Hepatocyte (in vitro differentiated cells): ENCODE results near the gene DGCR2. TPM values are rescaled to one million over a fixed set of nuclear protein-coding genes. Genes with fewer than 3 reads are reported as not detected.
"Not testable (repeated sequence)": the region's sequence is repeated elsewhere in the genome, so short reads cannot be mapped to it uniquely, and the experiment has no call there.

Source experiments
- DNase-seq: peaks from one replicate; pipeline ENCODE4 v3.0.0-alpha.2; 2016; ENCODE audit warnings: low spot score
- H2AFZ ChIP-seq: fragments of 200-600 bp; sonication (generic); 2 replicates; pipeline ENCODE4 v1.6.0; 2016; ENCODE audit warnings: antibody characterized with exemption, mild to moderate bottlenecking
- H3K27ac ChIP-seq: fragments of 200-600 bp; sonication (generic); 2 replicates; pipeline ENCODE4 v1.5.1; 2016; ENCODE audit warnings: mild to moderate bottlenecking
- H3K27me3 ChIP-seq: fragments of 200-600 bp; sonication (generic); 2 replicates; pipeline ENCODE4 v1.6.1; 2016
- H3K36me3 ChIP-seq: fragments of 200-600 bp; sonication (generic); replicated peaks from 2 replicates; pipeline ENCODE4 v1.5.1; 2016; ENCODE audit warnings: low read depth; ENCODE audit not compliant: insufficient read depth
- H3K4me1 ChIP-seq: fragments of 200-600 bp; sonication (generic); 2 replicates; pipeline ENCODE4 v1.5.1; 2016; ENCODE audit warnings: mild to moderate bottlenecking, moderate library complexity; ENCODE audit not compliant: insufficient read depth
- H3K4me2 ChIP-seq: fragments of 200-600 bp; sonication (generic); 2 replicates; pipeline ENCODE4 v1.6.0; 2016
- H3K4me3 ChIP-seq: fragments of 200-600 bp; sonication (generic); 2 replicates; pipeline ENCODE4 v1.5.1; 2016; ENCODE audit warnings: mild to moderate bottlenecking
- H3K79me2 ChIP-seq: fragments of 200-600 bp; sonication (generic); 2 replicates; pipeline ENCODE4 v1.6.0; 2017; ENCODE audit warnings: mild to moderate bottlenecking
- H3K9me2 ChIP-seq: fragments of 200-600 bp; sonication (generic); replicated peaks from 2 replicates; pipeline ENCODE4 v1.6.0; 2017; ENCODE audit warnings: mild to moderate bottlenecking; ENCODE audit not compliant: insufficient read depth
- H3K9me3 ChIP-seq: fragments of 200-600 bp; sonication (generic); 2 replicates; pipeline ENCODE4 v1.5.1; 2016; ENCODE audit warnings: low read depth, mild to moderate bottlenecking
- H4K20me1 ChIP-seq: fragments of 200-600 bp; sonication (generic); 2 replicates; pipeline ENCODE4 v1.6.0; 2016; ENCODE audit warnings: mild to moderate bottlenecking; ENCODE audit not compliant: insufficient read depth, poor library complexity, severe bottlenecking
- EZH2 ChIP-seq: fragments of 200-600 bp; sonication (generic); IDR thresholded peaks from 2 replicates; pipeline ENCODE4 v1.6.1; 2016; ENCODE audit warnings: antibody characterized with exemption, mild to moderate bottlenecking, borderline replicate concordance
- EZH2phosphoT487 ChIP-seq: fragments of 200-600 bp; sonication (generic); IDR thresholded peaks from one replicate; pipeline ENCODE4 v1.6.1; 2018; ENCODE audit warnings: antibody characterized with exemption, mild to moderate bottlenecking, low read depth, moderate library complexity; ENCODE audit not compliant: unreplicated experiment, severe bottlenecking
- WGBS: methylation state at CpG from one replicate; pipeline ENCODE4 v1.1.6; 2016; ENCODE audit warnings: low lambda C conversion rate; ENCODE audit errors: missing lambda C conversion rate; 5-methylcytosine and 5-hydroxymethylcytosine counted together
- polyA plus RNA-seq: library from polyadenylated mRNA; unstranded; fragments of >200 nt; fragmentation: Nextera tagmentation; extraction: Ambion mirVana; gene quantifications from 2 replicates; pipeline ENCODE4 v1.2.1, GENCODE V29; 2016
- total RNA-seq: library from RNA; depleted of rRNA; stranded (reverse); fragments of >200 nt; gene quantifications from 2 replicates; pipeline ENCODE4 v1.2.3, GENCODE V29; 2014
- TF ChIP-seq, protein P1 (sequence below): fragments of 200-600 bp; sonication (generic); IDR thresholded peaks from 2 replicates; pipeline ENCODE4 v1.5.1; 2016; ENCODE audit warnings: antibody characterized with exemption, mild to moderate bottlenecking; ENCODE audit not compliant: poor library complexity

Gene DGCR2
- total and polyA plus RNA-seq, 2 experiments from 2014 or later, result 61.5 to 67.2 TPM

DNA sequence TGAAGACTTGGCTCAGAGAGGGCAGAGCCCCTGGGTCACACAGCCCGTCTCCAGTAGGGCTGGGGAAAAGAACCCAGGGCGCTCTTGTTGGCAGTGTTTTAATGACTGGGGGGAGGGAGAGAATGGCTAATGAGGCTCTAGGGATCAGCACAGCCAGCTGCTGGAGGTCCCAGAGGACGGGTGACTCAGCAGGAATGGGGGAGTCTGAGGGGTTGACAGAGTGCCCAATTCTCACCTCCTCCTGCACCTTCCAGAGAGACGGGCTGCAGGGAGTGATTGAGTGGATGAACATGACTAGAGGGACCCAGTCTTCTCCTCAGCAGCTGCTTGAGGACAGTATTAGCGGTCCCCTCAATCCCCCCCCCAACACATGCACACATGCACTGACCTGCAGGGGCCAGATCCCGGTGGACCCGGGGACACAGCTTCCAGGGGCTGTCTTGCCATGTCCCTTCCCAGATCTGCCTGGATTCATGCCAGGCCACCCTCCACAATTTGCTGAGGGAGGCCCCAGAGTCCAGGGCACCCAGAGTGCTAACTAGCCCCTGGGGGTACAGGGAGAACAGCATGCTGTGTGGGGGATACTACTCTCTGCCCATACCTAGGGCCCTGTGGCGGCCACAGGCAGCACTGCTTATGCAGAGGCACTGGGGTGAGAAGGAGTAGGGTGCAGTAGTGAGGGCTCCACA lies 94.7 kb downstream of the DGCR2 start:
- H3K27ac ChIP-seq, H2AFZ ChIP-seq, H3K36me3 ChIP-seq, H3K4me2 ChIP-seq, H3K4me1 ChIP-seq, DNase-seq, H3K9me2 ChIP-seq, H3K4me3 ChIP-seq, H3K79me2 ChIP-seq, H4K20me1 ChIP-seq, H3K9me3 ChIP-seq: not testable (repeated sequence)
- H3K27me3 ChIP-seq, result peaks cover 16% of the 10 kb centered on the region
- 75% methylated on average over 6 of the region's 8 CpGs for WGBS

DNA sequence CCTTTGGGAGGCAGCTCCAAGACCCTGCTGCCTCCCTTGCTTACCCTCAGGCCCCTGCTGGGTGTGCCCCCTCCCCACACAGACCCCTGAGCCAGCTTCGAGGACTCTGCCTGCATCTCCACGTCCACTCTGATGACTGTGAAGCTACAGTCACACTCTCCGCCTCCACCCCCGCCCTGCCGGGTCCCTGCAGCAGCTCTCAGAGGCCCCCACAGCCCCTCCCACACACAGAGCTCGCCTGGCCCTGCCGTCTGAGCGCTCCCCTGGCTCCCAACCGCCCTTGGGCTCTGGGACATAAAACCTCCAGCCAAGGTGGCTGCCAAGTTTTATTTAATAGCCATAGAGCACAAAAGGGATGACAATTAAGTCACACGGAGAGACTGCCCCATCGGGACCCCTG lies 96.1 kb downstream of the DGCR2 start:
- H3K27me3 ChIP-seq, result peaks cover 16% of the 10 kb centered on the region
- H3K9me3 ChIP-seq, H2AFZ ChIP-seq, H3K4me2 ChIP-seq, H3K4me1 ChIP-seq, H3K36me3 ChIP-seq, DNase-seq, H3K9me2 ChIP-seq, H3K79me2 ChIP-seq, H4K20me1 ChIP-seq, H3K4me3 ChIP-seq, H3K27ac ChIP-seq: not testable (repeated sequence)
- WGBS, result no CpG with 5 or more reads among the region's 11 CpGs

DNA sequence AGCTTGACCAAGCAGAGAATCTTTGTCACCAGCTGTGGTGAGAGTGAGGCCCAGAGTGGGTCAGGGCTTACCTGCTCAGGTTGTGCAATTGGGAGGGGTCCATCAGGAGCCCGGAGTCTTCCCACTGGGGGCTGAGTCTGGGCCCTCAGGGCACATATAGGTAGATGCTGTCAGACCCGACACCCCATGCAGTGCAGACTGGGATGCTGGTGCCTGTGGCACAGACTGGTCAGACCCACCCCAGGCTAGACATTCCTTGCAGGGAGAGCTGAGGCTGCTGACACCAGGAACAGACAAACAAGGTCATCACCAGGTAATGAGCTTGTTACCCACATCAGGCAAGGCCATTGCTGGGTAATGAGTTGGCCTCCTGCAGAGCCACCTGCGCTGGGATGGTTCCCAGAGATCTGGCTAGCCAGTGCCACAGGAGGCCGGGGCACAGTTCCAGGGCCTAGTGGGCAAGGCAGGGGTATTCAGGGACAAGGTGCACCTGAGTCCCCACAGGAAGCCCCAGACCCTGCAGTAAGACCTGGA lies 97.2 kb downstream of the DGCR2 start:
- not testable (repeated sequence) for H3K27ac ChIP-seq, H3K9me2 ChIP-seq, H3K4me1 ChIP-seq, H3K36me3 ChIP-seq, H2AFZ ChIP-seq, H3K27me3 ChIP-seq, H3K79me2 ChIP-seq, H3K4me2 ChIP-seq, DNase-seq, H3K4me3 ChIP-seq, H4K20me1 ChIP-seq, H3K9me3 ChIP-seq
- 84% methylated on average over 4 of the region's 4 CpGs for WGBS

DNA sequence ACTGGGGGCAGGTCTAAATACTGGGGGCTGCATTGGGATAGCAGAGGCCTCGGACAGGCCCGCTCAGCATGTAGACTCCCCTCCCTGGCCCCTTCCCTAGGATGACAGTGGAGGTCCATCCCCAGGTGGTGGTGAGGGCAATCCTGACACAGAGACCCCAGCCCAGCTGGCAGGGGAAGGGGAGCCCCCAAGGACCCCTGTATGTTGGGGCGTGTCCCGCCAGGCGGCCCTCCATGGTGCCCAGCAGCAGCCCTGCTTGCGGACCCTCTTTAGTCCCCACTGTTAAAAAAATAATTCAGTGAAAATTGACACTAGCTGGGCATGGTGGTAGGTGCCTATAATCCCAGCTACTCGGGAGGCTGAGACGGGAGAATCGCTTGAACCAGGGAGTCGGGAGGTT lies 98.3 kb downstream of the DGCR2 start:
- H3K27ac ChIP-seq, H3K9me3 ChIP-seq, H2AFZ ChIP-seq, H4K20me1 ChIP-seq, H3K36me3 ChIP-seq, H3K4me3 ChIP-seq, H3K4me2 ChIP-seq, H3K4me1 ChIP-seq, H3K79me2 ChIP-seq, H3K27me3 ChIP-seq, H3K9me2 ChIP-seq, DNase-seq: not testable (repeated sequence)
- WGBS, result 86% methylated on average over 10 of the region's 10 CpGs

DNA sequence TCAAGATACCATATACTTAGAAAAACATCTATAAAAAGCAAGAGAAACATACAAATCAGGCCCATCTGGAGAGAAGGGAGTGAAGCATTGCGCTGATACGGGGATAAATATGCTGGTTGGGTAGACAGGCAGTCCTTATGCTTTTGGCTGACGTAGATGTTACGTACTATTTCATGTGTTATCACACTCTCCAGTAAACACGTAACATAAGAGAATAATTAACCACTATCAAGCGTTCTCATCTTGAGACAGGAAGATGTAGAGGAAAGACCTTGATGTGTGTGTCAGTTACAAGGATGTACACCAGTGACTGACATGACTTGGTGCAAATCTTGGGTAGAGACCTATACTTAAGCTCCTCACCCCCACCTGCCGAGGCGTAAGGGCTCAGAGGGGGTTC lies 99.5 kb downstream of the DGCR2 start:
- Histone ChIP-seq H3K36me3 (no peaks in the 10 kb centered on the region), H3K27me3 (no peaks in the 10 kb centered on the region), H3K9me3 (no peaks in the 10 kb centered on the region), H3K79me2 (no peaks in the 10 kb centered on the region), H3K27ac (no peak overlapping the region), H4K20me1 (no peaks in the 10 kb centered on the region), H3K4me3 (no peak overlapping the region), H3K9me2 (no peaks in the 10 kb centered on the region), H2AFZ (no peak overlapping the region), H3K4me2 (no peak overlapping the region), H3K4me1 (no peaks in the 10 kb centered on the region)
- 81% methylated on average over 6 of the region's 8 CpGs for WGBS
- DNase-seq, result no peak
- TF ChIP-seq, protein P1, sequence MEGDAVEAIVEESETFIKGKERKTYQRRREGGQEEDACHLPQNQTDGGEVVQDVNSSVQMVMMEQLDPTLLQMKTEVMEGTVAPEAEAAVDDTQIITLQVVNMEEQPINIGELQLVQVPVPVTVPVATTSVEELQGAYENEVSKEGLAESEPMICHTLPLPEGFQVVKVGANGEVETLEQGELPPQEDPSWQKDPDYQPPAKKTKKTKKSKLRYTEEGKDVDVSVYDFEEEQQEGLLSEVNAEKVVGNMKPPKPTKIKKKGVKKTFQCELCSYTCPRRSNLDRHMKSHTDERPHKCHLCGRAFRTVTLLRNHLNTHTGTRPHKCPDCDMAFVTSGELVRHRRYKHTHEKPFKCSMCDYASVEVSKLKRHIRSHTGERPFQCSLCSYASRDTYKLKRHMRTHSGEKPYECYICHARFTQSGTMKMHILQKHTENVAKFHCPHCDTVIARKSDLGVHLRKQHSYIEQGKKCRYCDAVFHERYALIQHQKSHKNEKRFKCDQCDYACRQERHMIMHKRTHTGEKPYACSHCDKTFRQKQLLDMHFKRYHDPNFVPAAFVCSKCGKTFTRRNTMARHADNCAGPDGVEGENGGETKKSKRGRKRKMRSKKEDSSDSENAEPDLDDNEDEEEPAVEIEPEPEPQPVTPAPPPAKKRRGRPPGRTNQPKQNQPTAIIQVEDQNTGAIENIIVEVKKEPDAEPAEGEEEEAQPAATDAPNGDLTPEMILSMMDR, result no peak

DNA sequence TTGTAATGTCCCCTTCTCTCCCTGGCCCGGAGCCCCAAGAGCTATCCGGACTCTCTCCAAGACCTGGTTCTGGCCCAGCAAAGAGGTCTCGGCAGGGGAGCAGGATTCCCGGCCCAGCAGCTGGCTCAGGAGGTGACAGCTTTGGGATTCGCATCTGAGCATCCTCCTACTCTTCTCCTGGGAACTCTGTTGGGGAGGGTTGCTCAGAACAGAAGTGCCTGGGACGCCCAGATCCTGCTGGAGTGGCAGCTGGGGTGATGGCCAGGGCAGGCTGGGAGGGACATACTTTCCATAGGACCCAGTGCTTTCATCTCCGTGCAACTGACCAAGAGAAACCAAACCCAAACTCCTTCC lies 102.6 kb downstream of the DGCR2 start:
- Histone ChIP-seq H3K4me2 (no peak overlapping the region), H3K4me1 (no peaks in the 10 kb centered on the region), H3K9me2 (no peaks in the 10 kb centered on the region), H3K9me3 (no peaks in the 10 kb centered on the region), H3K27me3 (no peaks in the 10 kb centered on the region), H3K36me3 (no peaks in the 10 kb centered on the region), H2AFZ (no peak overlapping the region), H3K4me3 (no peak overlapping the region), H3K27ac (no peak overlapping the region), H4K20me1 (no peaks in the 10 kb centered on the region), H3K79me2 (no peaks in the 10 kb centered on the region)
- no peak for DNase-seq
- no peak for TF ChIP-seq EZH2
- TF ChIP-seq EZH2phosphoT487, result no peak
- TF ChIP-seq, protein P1, result no peak
- WGBS, result 71% methylated on average over 7 of the region's 7 CpGs
